ENCODE data around the gene RCL1.
A peak's percentile ranks its signal among the peaks of the same experiment; 100 is the strongest.

RCL1 gene

GRCh38 chr9:4837261-4838188 lies 44.8 kb downstream of the RCL1 start:
- Mint-ChIP-seq H3K4me1 (ENCODE audit: low read depth) (peaks cover 68% of the 10 kb centered on the region), H3K36me3 (ENCODE audit: low read depth) (peaks cover 82% of the 10 kb centered on the region), H3K27me3 (no peaks in the 10 kb centered on the region), H3K27ac (peak overlapping the region; percentile 18), H3K4me3 (no peak overlapping the region), H3K9me3 (no peaks in the 10 kb centered on the region)

GRCh38 chr9:4838189-4838546 lies 45.4 kb downstream of the RCL1 start:
- Mint-ChIP-seq H3K27me3 (no peaks in the 10 kb centered on the region), H3K4me3 (no peak overlapping the region), H3K4me1 (ENCODE audit: low read depth) (peaks cover 65% of the 10 kb centered on the region), H3K36me3 (ENCODE audit: low read depth) (peaks cover 76% of the 10 kb centered on the region), H3K9me3 (no peaks in the 10 kb centered on the region), H3K27ac (no peak overlapping the region)

- Mint-ChIP-seq H3K36me3 (ENCODE audit: low read depth) (peaks cover 74% of the 10 kb centered on the region), H3K9me3 (no peaks in the 10 kb centered on the region), H3K4me1 (ENCODE audit: low read depth) (peaks cover 51% of the 10 kb centered on the region), H3K4me3 (peak overlapping the region; percentile 27), H3K27ac (peak overlapping the region; percentile 66), H3K27me3 (no peaks in the 10 kb centered on the region)
Measured at GRCh38 chr9:4839470-4839912, 46.7 kb downstream of the RCL1 start.

- Mint-ChIP-seq H3K4me3 (peak overlapping the region; percentile 27), H3K27me3 (no peaks in the 10 kb centered on the region), H3K36me3 (ENCODE audit: low read depth) (peaks cover 74% of the 10 kb centered on the region), H3K4me1 (ENCODE audit: low read depth) (peaks cover 46% of the 10 kb centered on the region), H3K27ac (peak overlapping the region; percentile 66), H3K9me3 (no peaks in the 10 kb centered on the region)
Measured at GRCh38 chr9:4840018-4840417, 47.3 kb downstream of the RCL1 start.

GRCh38 chr9:4842213-4842612 lies 49.5 kb downstream of the RCL1 start:
- peaks cover 41% of the 10 kb centered on the region for H3K4me1 Mint-ChIP-seq (ENCODE audit: low read depth)
- no peaks in the 10 kb centered on the region for H3K9me3 Mint-ChIP-seq
- peak overlapping the region; percentile 27 for H3K27ac Mint-ChIP-seq
- H3K36me3 Mint-ChIP-seq (ENCODE audit: low read depth), result peaks cover 63% of the 10 kb centered on the region
- H3K4me3 Mint-ChIP-seq, result no peak overlapping the region
- H3K27me3 Mint-ChIP-seq, result no peaks in the 10 kb centered on the region

- no peak overlapping the region for H3K4me3 Mint-ChIP-seq
- H3K4me1 Mint-ChIP-seq (ENCODE audit: low read depth), result peaks cover 36% of the 10 kb centered on the region
- no peaks in the 10 kb centered on the region for H3K9me3 Mint-ChIP-seq
- H3K27me3 Mint-ChIP-seq, result no peaks in the 10 kb centered on the region
- H3K36me3 Mint-ChIP-seq (ENCODE audit: low read depth), result peaks cover 58% of the 10 kb centered on the region
- peak overlapping the region; percentile 31 for H3K27ac Mint-ChIP-seq
Measured at GRCh38 chr9:4842734-4843133, 50.0 kb downstream of the RCL1 start.

- Mint-ChIP-seq H3K4me1 (ENCODE audit: low read depth) (peaks cover 27% of the 10 kb centered on the region), H3K27me3 (no peaks in the 10 kb centered on the region), H3K36me3 (ENCODE audit: low read depth) (peaks cover 46% of the 10 kb centered on the region), H3K9me3 (no peaks in the 10 kb centered on the region), H3K4me3 (no peak overlapping the region), H3K27ac (no peak overlapping the region)
Measured at GRCh38 chr9:4844056-4844838, 51.5 kb downstream of the RCL1 start.

- Mint-ChIP-seq H3K9me3 (no peaks in the 10 kb centered on the region), H3K4me1 (ENCODE audit: low read depth) (no peaks in the 10 kb centered on the region), H3K27me3 (no peaks in the 10 kb centered on the region)
Measured at GRCh38 chr9:4849369-4849768, 56.6 kb downstream of the RCL1 start.

GRCh38 chr9:4850603-4851310 lies 58.0 kb downstream of the RCL1 start:
- Mint-ChIP-seq H3K4me3 (no peak overlapping the region), H3K27ac (no peak overlapping the region), H3K4me1 (ENCODE audit: low read depth) (peaks cover 8% of the 10 kb centered on the region), H3K9me3 (no peaks in the 10 kb centered on the region), H3K36me3 (ENCODE audit: low read depth) (peaks cover 30% of the 10 kb centered on the region), H3K27me3 (no peaks in the 10 kb centered on the region)

More at GRCh38 chr9:4849369-4849768, 56.6 kb downstream of the RCL1 start:
- H3K4me3 Mint-ChIP-seq, result no peak overlapping the region
- peaks cover 37% of the 10 kb centered on the region for H3K36me3 Mint-ChIP-seq (ENCODE audit: low read depth)
- no peak overlapping the region for H3K27ac Mint-ChIP-seq

- H3K27ac Mint-ChIP-seq, result no peak overlapping the region
- peaks cover 24% of the 10 kb centered on the region for H3K4me1 Mint-ChIP-seq (ENCODE audit: low read depth)
- no peaks in the 10 kb centered on the region for H3K9me3 Mint-ChIP-seq
- H3K4me3 Mint-ChIP-seq, result no peak overlapping the region
- H3K27me3 Mint-ChIP-seq, result no peaks in the 10 kb centered on the region
- H3K36me3 Mint-ChIP-seq (ENCODE audit: low read depth), result peaks cover 40% of the 10 kb centered on the region
Measured at GRCh38 chr9:4852419-4852818, 59.7 kb downstream of the RCL1 start.

GRCh38 chr9:4854265-4854590 lies 61.5 kb downstream of the RCL1 start:
- Mint-ChIP-seq H3K36me3 (ENCODE audit: low read depth) (peaks cover 55% of the 10 kb centered on the region), H3K4me3 (no peak overlapping the region), H3K9me3 (no peaks in the 10 kb centered on the region), H3K27me3 (no peaks in the 10 kb centered on the region), H3K27ac (no peak overlapping the region), H3K4me1 (ENCODE audit: low read depth) (peaks cover 24% of the 10 kb centered on the region)

- Mint-ChIP-seq H3K27ac (no peak overlapping the region), H3K36me3 (ENCODE audit: low read depth) (peaks cover 71% of the 10 kb centered on the region), H3K9me3 (no peaks in the 10 kb centered on the region), H3K4me3 (no peak overlapping the region), H3K4me1 (ENCODE audit: low read depth) (peaks cover 24% of the 10 kb centered on the region), H3K27me3 (no peaks in the 10 kb centered on the region)
Measured at GRCh38 chr9:4855841-4856240, 63.1 kb downstream of the RCL1 start.

GRCh38 chr9:4857163-4857810 lies 64.5 kb downstream of the RCL1 start:
- Mint-ChIP-seq H3K9me3 (no peaks in the 10 kb centered on the region), H3K4me1 (ENCODE audit: low read depth) (peaks cover 24% of the 10 kb centered on the region), H3K4me3 (no peak overlapping the region), H3K36me3 (ENCODE audit: low read depth) (peaks cover 76% of the 10 kb centered on the region), H3K27ac (peak overlapping the region; percentile 50), H3K27me3 (no peaks in the 10 kb centered on the region)

GRCh38 chr9:4859035-4859434 lies 66.3 kb downstream of the RCL1 start:
- Mint-ChIP-seq H3K27ac (no peak overlapping the region), H3K4me1 (ENCODE audit: low read depth) (peaks cover 24% of the 10 kb centered on the region), H3K36me3 (ENCODE audit: low read depth) (peaks cover 61% of the 10 kb centered on the region), H3K9me3 (no peaks in the 10 kb centered on the region), H3K4me3 (no peak overlapping the region), H3K27me3 (no peaks in the 10 kb centered on the region)
